Measurements from ENCODE around the gene ZNF385B.

ZNF385B gene

DNA sequence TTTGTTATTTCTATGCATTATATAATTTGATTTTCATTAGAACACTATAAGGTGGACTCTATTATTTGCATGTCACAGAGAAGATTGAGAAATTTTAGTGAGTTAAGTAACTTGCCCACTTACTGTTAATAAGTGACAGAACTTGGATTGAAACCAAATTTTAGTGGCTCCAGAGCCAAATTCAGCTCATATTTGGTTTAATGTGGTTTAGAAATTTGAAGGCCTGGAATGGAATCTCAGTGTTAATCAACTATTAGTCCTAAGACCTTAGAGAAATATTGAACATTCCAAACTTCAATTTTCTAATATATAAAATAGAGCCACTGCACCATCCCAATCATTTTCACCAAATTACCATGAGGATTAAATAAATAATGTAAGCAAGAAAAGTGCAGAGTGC, 281.6 kb downstream of the ZNF385B start:
- Histone ChIP-seq H3K36me3 (ENCODE audit: control insufficient read depth, insufficient read depth, low read length) (no peaks in the 10 kb centered on the region), H3K4me3 (replicated peaks; ENCODE audit: low read depth, low read length) (no peak overlapping the region), H3K27me3 (replicated peaks; ENCODE audit: control insufficient read depth, insufficient read depth, low read length) (no peaks in the 10 kb centered on the region)
- no peak for DNase-seq (ENCODE audit: extremely low read depth, insufficient read length)
- TF ChIP-seq CTCF (IDR thresholded peaks at IDR 0.05; ENCODE audit: insufficient read depth, low read length, poor library complexity, severe bottlenecking) = no peak

GRCh38 chr2:179578171-179578916, 283.1 kb downstream of the ZNF385B start:
- Histone ChIP-seq H3K36me3 (ENCODE audit: control insufficient read depth, insufficient read depth, low read length) (no peaks in the 10 kb centered on the region), H3K27me3 (replicated peaks; ENCODE audit: control insufficient read depth, insufficient read depth, low read length) (no peaks in the 10 kb centered on the region), H3K4me3 (replicated peaks; ENCODE audit: low read depth, low read length) (no peak overlapping the region)
- TF ChIP-seq CTCF (IDR thresholded peaks at IDR 0.05; ENCODE audit: insufficient read depth, low read length, poor library complexity, severe bottlenecking) = no peak
- DNase-seq (ENCODE audit: extremely low read depth, insufficient read length) = no peak

- Histone ChIP-seq H3K36me3 (ENCODE audit: control insufficient read depth, insufficient read depth, low read length) (no peaks in the 10 kb centered on the region), H3K27me3 (replicated peaks; ENCODE audit: control insufficient read depth, insufficient read depth, low read length) (no peaks in the 10 kb centered on the region), H3K4me3 (replicated peaks; ENCODE audit: low read depth, low read length) (no peak overlapping the region)
- no peak for TF ChIP-seq CTCF (IDR thresholded peaks at IDR 0.05; ENCODE audit: insufficient read depth, low read length, poor library complexity, severe bottlenecking)
- DNase-seq (ENCODE audit: extremely low read depth, insufficient read length) = no peak
Observed at GRCh38 chr2:179574061-179574519, 287.3 kb downstream of the ZNF385B start.

DNA sequence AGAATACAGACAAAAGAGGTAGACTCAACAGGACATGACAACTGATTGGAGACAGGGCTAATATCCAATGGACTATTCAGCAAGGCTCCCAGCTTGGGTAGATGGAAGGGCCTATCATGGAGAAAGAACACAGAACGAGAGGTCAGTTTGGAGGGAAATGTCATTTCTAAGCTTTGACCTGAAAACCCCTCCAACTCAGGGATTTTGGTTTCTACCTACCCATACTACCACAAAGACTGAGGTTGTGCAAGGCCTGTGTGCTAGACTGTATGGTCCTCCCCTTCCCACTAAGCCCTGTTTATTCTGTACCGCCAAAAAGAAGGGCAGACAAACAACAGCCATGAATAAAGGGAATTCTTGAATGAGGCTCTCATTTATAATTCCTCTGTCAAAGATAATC, 288.9 kb downstream of the ZNF385B start:
- Histone ChIP-seq H3K36me3 (ENCODE audit: control insufficient read depth, insufficient read depth, low read length) (no peaks in the 10 kb centered on the region), H3K27me3 (replicated peaks; ENCODE audit: control insufficient read depth, insufficient read depth, low read length) (no peaks in the 10 kb centered on the region), H3K4me3 (replicated peaks; ENCODE audit: low read depth, low read length) (no peak overlapping the region)
- no peak for DNase-seq (ENCODE audit: extremely low read depth, insufficient read length)
- no peak for TF ChIP-seq CTCF (IDR thresholded peaks at IDR 0.05; ENCODE audit: insufficient read depth, low read length, poor library complexity, severe bottlenecking)

DNA sequence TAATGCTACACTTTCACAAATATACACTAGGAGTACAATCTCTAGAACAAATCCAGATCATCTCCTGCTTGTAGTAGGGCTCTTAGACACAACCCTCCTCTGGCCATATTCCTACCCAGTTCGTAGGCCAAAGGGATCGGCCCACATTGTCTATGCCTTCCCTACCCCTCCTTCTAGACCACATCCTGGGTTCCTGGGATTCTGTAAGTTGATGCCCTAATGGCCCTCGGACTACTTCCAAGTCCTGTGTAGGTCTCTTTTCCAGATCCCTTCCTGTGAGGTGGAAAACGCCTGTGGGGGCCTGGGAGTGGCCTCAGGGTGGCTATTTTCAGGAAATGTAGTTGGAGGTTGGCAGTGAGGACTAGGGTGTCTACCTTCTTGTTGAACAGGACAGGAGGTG, 289.7 kb downstream of the ZNF385B start:
- no peak for DNase-seq (ENCODE audit: extremely low read depth, insufficient read length)
- H3K27me3 ChIP-seq (replicated peaks; ENCODE audit: control insufficient read depth, insufficient read depth, low read length) = no peaks in the 10 kb centered on the region
- no peaks in the 10 kb centered on the region for H3K36me3 ChIP-seq (ENCODE audit: control insufficient read depth, insufficient read depth, low read length)
- TF ChIP-seq CTCF (IDR thresholded peaks at IDR 0.05; ENCODE audit: insufficient read depth, low read length, poor library complexity, severe bottlenecking) = no peak
- H3K4me3 ChIP-seq (replicated peaks; ENCODE audit: low read depth, low read length) = no peak overlapping the region
